Fibroblast of skin of left quadriceps (primary cell): ENCODE measurements around the gene TFPT.
A peak's percentile ranks its signal among the peaks of the same experiment; 100 is the strongest.
"Not testable (repeated sequence)": the region's sequence is repeated elsewhere in the genome, so short reads cannot be mapped to it uniquely, and the experiment has no call there.

ENCODE experiments used
- DNase-seq, 2 experiments: peaks; one replicate each; pipeline ENCODE4 v3.0.0-alpha.2; 2013; ENCODE audit warnings: low read depth in 2 of 2

Gene TFPT

DNA sequence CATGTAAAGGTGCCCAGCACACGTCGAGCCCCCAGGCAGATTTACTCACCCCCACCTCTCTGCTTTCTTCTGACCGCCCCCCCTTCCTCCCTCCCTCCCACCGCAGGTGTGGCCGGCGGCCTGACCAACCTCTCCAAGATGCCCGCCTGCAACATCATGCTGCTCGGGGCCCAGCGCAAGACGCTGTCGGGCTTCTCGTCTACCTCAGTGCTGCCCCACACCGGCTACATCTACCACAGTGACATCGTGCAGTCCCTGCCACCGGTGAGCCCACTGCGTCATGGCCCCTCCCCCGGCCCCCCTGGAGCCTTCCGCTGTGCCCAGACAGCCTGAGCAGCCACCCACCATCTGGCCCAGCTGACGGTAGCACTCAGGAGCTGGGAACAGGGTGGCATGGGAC, 8.9 kb upstream of the TFPT start:
- DNase-seq = no peak

DNA sequence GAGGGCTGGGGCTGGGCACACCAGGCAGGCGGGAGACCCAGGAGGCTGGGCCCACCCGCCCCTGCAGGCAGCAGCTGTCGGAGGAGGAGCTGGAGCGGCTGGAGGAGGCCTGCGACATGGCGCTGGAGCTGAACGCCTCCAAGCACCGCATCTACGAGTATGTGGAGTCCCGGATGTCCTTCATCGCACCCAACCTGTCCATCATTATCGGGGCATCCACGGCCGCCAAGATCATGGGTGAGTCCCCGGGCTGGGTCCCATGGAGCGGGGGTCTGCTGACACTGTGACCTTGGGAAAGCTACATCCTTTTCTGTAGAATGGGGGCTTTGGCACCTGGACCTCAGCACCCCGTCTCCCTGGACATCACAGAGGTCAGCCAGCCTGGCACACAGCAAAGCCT, 8.2 kb upstream of the TFPT start:
- no peak for DNase-seq

DNA sequence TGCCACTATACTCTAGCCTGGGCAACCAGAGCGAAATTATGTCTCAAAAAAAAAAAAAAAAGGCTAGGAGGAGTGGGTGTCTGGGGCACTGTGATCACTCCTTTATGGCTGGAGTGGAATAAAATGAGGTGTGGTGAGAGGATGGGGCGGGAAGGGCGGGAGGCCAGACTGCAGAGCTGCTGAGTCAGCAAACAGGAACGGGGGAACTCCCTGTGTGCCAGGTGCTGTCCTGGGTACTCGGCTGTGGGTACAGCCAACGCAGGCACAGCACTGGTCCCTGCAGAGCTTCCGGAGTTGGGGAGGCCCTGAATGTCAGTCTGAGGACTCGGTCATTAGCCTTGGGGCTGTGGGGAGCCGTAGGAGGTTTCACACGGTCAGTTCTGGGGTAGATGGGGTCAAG, 5.8 kb upstream of the TFPT start:
- no peak for DNase-seq

DNA sequence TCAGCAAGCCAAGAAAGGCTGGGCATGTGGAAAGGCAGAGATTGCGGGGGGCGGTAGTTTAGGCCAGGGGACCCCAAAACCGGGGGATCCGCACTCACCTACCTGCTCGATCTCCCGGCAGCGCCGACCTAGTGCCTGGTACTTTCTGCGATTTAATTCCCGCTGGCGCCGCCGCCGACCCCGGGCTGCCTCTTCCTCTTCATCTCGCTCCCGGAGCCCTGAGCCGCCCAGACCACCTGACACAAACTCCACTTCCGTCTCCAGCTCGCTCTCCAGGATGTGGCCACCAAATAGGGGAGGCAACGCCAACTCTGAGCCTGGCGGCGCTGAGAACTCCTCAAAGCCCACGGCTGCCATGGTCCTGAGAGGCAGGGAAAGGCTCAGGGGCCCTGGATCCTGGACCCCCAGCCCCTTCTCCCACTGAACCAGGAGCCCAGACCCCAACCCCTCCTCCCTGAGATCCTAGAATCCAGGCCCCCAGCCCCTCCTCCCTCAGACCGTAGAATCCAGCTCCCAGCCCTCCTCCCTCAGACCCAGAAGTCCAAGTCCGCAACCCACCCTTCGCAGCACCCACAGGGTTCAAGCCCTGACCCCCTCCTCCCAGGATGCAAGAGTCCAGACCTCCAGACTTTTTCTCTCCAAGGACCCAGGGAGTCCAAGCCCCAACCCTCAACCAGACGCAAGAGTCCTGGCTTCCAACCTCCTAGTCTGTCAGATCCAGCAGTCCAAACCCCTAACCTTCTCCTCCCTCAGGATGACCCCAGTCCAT, 933 bp downstream of the TFPT start:
- no peak for DNase-seq

DNA sequence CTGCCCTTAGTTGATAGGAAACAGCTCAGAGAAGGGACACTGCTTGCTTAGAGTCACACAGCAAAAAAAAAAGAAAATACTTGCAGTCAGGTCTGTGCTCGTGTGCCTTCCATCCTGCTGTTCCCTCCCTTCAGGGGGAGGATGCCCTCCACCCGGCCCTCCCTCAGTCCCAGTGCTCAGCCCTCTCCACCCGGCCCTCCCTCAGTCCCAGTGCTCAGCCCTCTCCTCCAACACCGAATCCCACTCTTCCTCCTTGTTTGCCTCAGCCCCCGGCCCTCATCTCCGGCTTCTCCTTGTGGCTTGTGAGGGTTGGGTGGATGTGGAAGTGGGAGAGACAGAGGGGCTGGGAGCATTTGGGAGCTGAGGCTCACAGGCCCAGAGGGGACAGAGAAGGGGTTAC, 5.8 kb downstream of the TFPT start:
- DNase-seq = no peak

DNA sequence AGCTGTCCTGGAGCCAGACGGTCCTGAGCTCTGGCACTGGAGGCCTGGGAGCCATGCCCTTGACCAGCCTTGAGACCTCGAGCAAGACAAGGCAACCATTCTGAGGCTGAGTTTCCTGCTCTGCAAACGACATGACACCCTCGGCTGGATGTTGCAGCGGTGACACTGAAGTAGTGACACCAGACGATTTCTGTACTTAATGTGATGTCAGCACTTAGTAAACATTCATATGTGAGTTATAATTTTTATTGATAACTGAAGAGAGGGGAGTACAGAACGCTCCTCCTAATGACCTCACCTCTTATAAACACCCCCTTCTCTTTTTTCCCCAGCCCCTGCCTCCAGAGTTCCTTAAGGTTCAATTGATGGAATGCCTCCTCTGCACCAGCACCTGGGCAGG, 7.0 kb downstream of the TFPT start:
- no peak for DNase-seq

DNA sequence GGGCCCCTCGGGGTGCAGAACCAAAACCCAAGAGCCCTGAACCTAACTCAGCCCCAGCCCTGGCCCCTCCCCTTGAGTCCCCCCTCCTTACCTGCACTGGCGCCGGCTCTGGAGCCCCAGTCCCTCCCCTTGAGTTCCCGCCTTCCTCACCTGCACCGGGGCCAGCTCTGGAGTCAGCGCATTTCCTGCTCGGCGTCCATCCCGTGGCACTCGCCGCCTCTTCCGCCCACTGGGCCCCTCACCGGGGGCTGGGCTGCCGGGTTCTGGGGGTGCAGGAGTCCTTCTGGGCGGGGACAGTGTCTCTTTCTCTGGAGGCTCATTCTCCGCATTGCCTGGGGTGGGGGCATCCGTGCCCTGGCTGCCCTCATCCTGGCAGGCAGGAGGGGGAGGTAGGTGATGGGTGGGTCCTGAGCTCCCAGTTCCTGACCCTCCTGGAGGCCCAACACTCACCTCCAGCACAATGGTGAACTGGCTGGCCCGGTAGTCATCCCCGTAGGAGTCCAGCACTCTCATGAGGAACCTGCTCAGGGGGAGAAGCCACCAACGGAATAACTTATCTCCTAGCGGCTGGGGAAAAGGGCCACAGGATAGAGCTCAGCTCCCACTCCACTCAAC, 7.5 kb downstream of the TFPT start:
- DNase-seq = no peak

DNA sequence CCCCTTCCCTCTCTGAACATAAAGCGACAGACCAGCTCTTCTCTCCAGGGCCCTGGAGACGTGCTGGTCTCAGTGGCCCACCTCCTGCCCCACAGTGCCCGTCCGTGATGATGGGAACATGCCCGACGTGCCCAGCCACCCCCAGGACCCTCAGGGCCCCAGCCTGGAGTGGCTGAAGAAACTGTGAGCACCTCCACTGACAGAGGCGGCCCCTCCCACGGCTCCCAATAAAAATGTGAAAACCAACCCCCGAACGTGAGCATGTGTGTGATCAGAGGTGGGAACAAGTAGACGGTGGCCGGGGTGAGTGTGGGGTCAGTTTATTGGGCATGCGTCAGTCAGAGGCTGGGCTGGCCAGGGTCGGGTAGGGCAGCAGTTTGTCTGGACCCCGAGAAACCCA, 8.7 kb downstream of the TFPT start:
- no peak for DNase-seq

DNA sequence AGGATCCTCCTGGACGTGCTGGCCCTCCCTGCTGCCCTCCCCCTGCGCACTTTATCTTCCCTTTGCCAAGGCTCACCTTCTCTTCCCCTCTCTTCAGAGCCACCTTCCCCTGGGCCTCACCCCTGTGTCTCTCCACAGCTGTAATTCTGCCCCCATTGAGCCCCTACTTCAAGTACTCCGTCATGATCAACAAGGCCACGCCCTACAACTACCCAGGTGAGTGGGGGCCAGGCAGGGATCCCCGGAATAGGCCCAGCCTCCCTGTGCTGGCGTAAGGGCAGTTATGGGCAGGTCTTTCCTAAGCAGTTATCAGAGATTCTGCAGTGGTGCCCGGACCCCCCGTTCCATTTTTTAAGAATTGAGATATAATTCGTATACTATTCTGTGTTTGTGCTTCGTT, 9.7 kb downstream of the TFPT start:
- DNase-seq = no peak

DNA sequence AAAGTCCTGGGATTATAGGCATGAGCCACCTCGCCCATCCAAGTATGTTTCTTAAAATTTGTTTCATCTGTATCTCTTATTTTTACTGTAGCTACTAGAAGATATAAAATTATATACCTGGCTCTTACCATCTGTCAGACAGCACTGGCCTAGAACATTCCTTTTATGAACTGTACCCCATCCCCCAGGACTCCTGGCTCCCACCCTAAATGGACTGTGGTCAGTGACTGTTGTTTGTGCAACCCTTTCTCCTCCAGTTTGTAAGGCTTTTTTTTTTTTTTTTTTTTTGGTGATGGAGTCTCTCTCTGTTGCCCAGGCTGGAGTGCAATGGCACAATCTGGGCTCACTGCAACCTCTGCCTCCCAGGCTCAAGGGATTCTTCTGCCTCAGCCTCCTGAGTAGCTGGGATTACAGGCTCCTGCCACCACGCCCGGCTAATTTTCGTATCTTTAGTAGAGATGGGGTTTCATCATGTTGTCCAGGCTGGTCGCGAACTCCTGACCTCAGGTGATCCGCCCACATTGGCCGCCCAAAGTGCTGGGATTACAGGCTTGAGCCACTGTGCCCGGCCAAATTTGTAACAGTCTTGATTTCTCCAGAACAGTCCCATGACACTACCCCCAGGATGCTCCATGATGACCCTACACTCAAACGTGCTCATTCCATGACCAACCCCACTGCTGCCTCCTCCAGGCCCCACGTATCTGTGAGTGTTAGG, 10.3 kb downstream of the TFPT start:
- no peak for DNase-seq

DNA sequence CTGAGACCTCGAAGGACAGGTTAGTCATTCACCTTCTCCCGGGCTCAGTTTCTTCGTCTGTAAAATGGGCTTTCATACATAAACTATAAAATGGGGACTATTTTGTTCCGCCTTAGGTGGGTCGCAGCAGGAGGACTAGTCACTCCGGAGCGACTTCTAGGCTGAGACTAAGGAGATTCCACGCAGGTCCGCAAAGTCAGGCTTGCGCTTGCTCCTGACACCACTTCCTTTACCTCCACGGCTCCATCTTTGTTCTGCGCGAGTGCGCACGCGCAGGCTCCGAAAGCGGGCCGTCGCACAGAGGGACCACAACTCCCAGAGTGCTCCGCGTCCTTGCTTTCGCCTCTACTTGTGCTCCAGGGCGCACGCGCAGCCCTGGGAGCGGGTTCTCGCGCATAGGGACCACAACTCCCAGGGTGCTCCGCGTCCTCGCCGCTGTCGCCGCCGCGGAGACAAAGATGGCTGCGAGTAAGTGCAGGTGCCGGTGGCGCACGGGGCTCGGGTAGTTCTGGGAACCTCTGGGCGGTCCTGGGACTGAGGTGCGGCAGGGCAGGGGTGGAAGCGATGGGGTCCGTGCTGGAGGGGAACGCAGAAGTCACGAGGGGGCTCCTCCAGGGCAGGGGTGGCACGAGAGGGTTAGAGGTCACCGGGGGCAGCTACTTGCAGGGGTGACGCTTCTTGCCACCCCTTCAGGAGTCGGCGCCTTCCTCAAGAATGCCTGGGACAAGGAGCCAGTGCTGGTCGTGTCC, 12.9 kb downstream of the TFPT start, which contains the start of gene NDUFA3:
Gene NDUFA3 (plus strand): TSS at position 435 of the 749 bp plus-strand sequence. CDS start 24 bp downstream, at position 459.
- peak; percentile 97 for DNase-seq

DNA sequence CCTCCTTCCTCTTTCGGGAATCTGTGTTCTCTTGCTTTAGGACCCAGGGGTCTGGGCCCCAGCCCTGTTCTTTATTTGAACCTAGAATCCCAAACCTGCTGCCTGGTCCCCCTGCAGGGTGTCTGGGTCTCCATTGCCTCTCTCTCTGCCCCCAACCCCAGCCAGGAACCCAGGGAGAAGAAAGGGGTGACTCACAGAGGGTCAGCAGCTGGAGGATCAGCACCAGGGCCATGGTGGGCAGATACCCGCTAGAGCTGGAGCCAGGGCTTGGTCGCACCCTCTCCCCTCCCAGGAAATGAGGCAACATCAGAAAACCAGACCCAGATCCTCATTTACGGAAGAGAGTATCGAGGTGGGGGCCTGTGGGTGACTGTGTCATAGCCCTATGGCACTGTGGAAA, 14.9 kb downstream of the TFPT start, which contains the start of gene OSCAR:
Gene OSCAR (minus strand): TSS at position 243 of the 400 bp plus-strand sequence. CDS start 11 bp downstream, at position 232.
- no peak for DNase-seq

DNA sequence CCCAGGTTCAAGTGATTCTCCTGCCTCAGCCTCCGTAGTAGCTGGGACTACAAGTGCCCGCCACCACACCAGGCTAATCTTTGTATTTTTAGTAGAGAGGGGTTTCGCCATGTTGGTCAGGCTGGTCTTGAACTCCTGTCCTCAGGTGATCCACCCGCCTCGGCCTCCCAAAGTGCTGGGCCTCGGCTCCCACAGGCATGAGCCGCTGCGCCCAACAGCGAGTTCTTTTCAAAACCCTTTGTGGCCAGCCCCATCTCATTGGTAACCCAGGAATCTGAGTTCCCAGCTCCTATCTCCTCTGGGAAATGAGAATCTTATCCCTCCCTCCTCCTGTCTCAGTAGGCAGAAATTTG, 15.6 kb downstream of the TFPT start:
- not testable (repeated sequence) for DNase-seq

DNA sequence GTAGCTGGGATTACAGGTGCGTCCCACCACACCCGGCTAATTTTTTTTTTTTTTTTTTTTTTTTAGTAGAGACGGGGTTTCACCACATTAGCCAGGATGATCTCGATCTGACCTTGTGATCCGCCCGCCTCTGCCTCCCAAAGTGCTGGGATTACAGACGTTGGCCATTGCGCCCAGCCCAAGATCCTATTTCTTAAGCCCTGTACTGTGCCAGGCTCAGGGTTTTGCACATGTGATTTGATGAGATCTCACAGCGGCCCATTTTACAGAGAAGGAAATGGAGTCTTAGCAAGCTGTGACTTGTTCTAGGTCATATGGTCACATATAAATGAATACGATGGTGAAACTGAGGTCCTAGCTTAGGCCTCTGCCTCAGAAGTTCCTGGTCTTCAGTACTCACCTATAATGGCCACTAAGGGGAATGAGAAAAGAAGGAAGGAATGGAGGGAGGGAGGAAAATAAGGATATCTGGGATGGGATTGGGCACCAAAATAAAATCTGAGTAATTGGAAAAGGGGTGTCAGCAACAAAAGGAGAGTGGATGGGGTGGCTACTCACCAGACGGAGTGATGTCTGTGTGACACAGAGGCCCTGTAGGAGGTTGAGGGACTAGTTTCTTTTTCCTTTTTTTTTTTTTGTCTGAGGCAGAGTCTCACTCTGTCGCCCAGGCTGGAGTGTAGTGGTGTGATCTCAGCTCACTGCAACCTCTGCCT, 16.1 kb downstream of the TFPT start:
- no peak for DNase-seq

DNA sequence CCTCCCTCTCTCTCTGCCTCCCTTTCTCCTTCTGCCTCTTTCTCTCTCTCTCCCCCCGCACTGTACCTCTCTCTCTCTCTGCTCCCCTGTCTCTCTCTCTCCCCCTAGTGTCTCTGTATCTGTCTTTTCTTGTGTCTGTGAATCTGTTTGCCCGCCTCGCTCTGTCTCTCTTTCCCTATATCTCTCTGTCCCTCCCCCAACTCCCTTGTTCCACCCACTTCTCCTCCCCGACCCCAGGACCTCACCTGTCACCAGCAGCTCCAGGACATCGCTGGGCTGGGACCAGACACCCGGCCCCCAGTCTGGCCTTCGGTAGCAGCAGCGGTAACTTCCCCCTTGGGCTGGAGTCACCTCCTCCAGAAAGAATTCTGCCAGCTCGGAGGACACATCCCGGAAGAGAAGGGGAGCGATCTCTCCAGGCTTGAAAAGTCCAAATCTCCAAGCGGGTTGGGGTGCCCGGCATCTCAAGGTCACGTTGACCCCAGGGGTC, 18.8 kb downstream of the TFPT start:
- DNase-seq = peak; percentile 31 to 35

DNA sequence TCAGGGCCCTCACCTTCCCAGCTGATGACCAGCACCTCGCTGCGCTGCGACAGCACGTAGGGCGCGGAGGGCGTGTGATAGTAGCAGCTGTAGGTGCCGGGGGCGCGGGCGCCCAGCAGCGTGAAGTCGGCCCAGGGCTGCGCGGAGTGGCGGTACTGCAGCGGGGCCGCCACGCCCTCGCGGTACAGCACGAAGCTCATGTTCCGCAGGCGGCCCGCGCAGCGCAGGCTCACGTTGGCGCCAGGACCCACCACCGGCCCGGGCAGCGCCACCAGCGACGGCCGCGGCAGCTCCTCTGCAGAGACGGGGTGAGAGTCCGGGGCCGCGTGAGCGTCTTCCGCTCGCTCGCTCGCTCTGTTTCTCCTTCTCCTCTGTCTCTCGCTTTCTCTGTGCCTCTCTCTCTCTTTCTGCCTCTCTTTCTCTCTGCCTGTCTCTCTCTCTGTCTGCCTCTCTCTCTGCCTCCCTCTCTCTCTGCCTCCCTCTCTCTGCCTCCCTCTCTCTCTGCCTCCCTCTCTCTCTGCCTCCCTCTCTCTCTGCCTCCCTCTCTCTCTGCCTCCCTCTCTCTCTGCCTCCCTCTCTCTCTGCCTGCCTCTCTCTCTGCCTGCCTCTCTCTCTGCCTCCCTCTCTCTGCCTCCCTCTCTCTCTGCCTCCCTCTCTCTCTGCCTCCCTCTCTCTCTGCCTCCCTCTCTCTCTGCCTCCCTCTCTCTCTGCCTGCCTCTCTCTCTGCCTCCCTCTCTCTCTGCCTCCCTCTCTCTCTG, 19.4 kb downstream of the TFPT start:
- not testable (repeated sequence) for DNase-seq

DNA sequence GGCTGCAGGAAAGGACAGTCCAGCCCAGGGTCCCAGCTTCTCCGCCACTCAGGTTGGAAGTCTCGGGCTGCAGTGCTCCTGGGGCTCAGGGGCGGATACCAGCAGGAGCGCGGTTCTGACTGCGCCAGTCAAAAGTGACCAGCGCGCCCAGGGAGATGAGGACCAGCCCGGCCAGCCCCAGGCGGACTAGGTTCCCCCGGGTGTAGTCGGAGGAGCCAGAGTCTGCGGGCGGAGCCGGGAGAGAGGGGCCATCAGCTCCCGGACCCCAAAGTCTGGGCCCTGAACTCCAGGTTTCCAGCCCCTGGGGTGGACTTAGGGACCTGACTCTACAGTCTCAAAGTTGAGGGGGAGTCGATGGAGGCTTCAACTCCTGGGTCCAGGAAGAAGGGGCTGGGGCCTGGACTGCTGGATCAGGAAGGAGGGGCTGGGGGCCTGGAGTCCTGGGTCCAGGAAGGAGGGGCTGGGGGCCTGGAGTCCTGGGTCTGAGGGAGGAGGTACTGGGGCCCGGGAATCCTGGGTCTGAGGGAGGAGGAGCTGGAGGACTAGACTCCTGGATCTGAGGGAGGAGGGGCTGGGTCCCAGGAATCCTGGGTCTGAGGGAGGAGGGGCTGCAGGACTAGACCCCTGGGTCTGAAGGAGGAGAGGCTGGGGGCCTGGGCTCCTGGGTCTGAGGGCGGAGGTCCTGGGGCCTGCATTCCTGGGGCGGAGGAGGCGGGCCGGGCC, 20.2 kb downstream of the TFPT start:
- no peak for DNase-seq

DNA sequence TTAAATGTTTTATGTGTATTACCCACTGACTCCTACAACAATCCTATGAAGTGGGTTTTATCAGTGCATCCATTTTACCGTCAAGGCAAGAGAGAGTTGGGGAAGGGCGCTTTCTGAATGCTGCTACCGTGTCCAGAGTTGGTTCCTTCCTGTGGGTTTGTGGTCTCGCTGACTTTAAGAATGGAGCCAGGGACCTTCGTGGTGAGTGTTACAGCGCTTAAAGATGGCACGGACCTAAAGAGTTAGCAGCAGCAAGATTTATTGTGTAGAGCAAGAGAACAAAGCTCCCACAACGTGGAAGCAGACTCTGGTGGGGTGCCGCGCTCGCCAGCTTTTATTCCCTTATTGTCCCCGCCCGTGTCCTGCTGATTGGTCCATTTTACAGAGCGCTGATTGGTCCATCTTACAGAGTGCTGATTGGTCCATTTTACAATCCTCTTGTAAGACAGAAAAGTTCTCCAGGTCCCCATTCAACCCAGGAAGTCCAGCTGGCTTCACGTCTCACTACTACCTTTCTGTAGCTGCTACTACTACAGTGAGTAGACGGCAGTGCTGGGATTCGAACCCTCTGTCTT, 20.9 kb downstream of the TFPT start:
- DNase-seq = no peak

DNA sequence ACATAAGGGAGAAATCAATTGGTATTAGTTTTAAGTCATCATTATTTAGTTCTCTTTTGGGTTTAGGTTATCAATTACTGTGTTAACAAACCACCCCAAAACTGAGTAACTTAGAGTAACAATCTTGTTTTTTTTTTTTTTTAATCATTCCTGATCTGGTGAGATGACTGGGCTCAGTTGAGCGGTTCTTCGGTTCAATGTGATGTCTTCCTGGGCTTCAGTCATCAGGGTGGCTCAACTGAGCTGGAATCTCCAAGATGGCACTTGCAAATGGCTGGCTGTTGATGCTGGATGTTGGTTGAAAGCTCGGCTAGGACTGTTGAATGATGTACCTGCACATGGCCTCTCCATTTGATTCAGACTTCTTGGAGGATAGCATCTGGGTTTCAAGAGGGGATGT, 31.0 kb downstream of the TFPT start:
- no peak for DNase-seq

DNA sequence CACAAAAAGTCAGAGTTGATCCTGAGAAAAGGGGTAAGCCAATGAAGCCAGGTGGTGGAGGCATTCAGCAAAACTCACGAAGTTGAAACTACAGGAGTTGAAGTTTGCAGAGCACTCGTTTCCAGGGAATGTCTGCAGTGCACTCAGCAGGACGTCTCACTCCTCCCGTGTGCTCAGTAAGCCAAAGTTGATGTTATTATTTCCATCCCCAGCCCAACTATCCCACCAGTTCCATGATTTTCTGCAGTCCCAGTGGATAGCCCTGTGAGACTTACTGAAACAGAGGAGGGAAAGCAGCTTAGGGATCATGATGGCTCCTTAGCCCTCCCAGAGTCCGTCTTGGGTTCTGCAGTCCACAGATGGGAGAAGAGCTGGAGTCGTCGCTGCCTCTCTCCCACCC, 34.4 kb downstream of the TFPT start, which contains the start of gene TARM1:
Gene TARM1 (minus strand): TSS at position 334 of the 400 bp plus-strand sequence. CDS start 25 bp downstream, at position 309.
- DNase-seq = no peak
